ENCODE results near the gene HTR2C.
"Not testable (repeated sequence)": the region's sequence is repeated elsewhere in the genome, so short reads cannot be mapped to it uniquely, and the experiment has no call there.

HTR2C gene

DNA sequence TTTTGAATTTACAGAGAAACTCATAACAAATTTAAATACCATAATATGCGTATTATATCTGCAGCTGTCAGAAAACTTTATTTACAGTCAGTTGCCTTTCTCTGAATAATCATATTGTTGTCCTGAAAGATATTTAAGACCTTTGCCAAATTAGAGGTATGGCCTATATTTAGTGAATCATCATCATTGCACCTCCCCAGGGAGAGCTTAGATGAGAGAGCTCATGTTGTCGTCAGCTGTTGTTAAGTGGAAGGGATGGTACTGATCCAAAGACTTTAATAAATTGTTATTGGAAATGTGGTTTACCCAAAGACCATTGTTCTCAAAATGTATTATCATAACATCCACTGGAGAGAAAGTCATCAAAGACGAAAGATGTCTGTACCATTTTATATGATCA is 128.6 kb downstream of the HTR2C start:
- no peak for DNase-seq (ENCODE audit: low read depth)

DNA sequence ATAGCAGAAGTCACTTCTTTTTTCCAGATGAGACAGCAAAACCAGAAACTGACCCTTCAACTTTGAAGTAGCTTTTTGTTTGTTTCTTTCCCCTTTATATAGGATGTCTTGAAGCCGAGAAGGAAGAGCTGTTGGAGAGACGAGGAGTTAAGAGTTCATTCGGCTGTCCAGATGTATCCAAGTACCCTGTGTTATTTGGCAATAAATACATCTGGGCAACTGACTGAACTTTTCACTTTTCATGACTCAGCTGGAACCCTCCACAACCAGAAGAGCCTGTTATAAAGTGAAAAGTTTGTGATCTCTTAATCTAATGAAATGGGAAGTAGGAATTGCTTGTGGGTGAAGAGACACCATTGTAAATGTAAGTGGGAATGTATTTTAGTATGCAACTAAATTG is 131.2 kb downstream of the HTR2C start:
- peak; percentile 28 for DNase-seq (ENCODE audit: low read depth)

DNA sequence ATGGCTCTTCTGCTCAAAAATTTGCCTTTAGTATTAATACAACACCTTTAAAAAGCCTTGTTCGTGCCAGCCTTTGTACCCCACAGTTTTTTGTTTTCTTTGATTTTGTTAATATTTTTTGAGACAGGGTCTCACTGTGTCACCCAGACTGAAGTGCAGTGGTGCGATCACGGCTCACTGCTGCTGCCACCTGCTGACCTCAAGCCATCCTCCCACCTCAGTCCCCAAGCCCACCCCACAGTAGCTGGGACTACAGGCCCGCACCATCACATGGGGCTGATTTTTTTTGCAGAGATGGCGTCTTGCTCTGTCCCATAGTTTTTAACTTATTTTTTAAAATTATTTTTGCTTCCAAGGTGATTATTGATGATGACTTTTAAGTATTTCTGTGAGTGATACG is 134.0 kb downstream of the HTR2C start:
- DNase-seq (ENCODE audit: low read depth), result no peak

DNA sequence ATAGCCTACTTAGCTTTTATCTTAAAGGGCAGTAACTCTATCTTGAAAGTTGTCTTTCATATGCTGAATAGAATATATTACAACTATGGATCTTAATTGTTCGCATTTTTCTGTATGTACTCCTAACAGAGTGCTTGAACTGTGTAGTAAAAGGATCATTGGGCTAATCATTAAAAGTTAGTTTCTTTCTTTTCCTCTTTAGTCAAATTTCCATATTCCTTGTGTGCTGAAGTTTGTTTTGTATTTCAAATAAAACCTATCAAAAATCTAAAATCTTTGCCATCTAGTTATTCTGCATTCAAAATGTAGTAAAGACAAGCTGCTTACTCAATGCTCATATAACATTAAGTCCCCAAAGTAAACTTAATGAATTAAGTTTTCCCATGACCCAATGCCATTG is 182.7 kb downstream of the HTR2C start:
- DNase-seq (ENCODE audit: low read depth), result no peak

DNA sequence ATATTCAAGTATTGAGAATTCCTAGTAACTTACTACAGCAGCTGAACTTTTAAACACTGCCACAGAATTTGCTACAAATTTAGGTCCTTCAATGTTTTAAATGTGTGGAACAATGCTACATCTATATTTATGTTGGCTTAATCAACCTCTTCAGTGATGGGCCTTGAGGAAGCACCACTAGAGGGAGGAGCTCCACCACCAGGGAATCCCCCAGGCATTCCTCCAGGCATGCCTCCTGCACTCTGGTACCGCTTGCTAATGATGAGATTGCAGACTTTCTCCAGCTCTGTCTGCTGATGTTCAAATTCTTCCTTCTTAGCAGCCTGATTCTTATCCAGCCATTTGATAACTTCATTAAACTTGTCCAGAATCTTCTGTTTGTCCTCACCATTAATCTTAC is 190.8 kb downstream of the HTR2C start:
- DNase-seq (ENCODE audit: low read depth), result no peak

DNA sequence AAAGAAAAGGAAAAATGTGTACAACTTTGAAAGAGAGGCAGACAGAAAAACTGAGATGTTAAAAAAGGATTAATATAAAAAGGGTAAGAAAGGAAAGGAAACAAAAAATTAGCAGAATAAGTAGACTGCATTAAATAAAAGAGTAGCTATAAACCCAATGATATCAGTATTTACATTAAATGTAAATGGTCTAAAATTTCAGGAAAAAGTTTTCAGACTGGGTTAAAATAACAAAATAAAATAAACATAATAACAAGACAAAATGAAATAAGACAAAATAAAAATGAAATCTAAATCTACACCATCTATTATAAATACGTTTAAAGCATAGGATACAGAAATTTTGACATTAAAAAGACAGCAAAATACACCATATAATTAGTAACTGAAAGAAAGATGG is 199.0 kb downstream of the HTR2C start:
- no peak for DNase-seq (ENCODE audit: low read depth)

DNA sequence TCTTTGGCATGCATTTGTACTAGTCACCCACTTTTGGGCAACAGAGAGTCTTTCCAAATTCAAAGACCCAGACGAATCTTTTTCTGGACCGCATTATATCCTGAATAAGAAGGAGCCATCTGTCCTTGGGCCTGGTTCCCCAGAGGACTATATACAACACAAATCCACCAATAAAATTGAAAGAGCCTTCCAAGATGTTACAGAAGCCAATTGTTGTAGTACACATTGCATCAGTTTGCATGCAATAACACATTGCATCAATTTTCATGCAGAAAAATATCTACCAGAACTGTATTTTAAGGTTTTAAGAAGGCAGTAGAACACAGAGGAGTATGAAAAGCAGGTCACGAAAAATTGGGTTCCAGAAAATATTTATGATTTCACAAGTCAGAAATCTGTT is 203.2 kb downstream of the HTR2C start:
- DNase-seq (ENCODE audit: low read depth), result no peak

DNA sequence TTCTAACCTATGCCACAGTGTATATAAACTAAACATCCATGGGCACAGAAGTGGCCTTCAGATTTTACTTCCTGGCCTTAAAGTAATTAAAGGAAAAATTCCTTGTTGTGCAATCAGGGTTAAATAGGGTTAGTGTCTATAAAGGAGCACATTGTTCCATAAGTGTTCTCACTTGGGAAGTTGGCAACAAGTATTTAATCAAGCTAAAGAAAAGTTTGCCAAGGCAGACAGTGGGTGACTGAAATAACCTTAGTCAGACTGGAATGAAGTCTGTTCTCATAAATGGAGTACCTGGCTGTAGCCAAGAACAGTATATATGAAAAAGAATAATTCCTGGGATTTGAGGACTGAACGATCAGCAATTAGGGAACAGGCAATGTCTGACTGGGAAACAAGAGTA is 213.6 kb downstream of the HTR2C start:
- no peak for DNase-seq (ENCODE audit: low read depth)

DNA sequence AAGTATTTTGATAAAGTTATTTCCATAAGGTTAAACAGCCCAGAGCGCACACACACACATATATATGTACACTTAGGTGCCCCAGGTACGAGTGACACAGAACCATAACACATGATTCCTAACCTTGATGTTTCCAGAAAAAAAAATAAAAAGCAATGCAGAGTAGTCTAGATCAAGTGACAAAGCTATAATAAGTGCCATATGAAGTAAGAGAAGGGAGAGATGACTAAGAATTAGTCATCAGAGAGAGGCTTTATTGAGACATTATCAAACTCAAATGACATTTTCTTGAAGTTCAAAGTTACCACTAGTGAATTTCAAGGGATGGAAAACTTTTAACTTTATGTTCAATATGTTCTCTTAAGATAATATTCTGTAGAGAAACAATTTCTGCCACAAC is 215.0 kb downstream of the HTR2C start:
- no peak for DNase-seq (ENCODE audit: low read depth)

DNA sequence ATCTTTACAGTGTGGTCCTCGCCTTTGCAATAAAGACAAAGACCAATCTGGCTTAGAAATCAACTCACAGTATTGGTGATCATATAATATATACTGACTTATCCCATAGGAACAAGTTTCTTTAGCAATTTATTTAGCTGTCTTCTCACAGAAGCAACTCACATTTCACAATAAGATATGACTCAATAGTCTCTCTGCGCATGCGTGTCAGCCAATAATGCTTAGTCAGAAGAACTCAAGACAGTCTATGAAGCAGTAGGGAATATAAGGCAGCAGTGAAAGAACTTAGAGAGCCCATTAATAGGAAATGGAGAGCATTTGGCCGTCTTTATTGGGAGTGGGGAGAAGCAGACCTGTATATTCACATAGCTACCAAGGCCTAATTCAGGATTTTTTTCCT is 216.8 kb downstream of the HTR2C start:
- DNase-seq (ENCODE audit: low read depth), result peak; percentile 80

DNA sequence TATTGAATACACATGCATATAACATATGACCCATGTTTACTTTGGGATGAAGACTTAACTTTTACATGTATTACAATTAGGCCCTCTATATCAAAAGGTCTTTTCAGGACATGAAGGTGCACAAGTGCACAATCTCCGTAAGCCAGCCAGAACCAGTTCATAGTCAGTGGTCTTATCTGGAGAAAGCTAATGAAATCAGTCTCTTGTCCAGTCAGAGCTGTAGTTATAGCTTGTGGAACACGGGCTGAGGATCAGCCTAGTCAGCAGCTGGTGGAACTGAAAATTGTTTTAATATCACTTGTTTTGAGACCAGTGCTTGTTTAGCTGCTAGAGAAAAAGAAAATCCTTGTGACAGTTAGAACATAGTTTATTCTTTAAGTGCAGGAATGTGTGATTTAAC is 235.6 kb downstream of the HTR2C start:
- DNase-seq (ENCODE audit: low read depth), result no peak

DNA sequence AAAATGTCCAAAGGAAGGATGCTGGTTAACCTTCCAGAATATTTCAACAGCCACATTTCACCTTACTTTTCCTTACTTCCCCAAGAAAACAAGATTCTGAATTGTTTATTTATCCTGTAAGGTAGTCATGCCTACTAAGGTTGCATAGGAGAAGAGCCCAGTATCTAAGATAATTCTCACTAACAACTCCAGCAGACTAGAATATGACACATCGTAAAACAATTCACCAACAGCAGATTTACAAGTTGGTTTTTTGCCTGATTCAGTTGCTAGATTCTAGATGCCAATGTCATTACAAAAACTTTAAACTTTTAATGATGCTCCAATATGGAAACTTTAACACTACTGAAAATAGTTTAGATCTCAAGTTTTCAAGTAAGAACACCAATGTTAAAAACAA is 257.2 kb downstream of the HTR2C start:
- peak; percentile 1 for DNase-seq (ENCODE audit: low read depth)

DNA sequence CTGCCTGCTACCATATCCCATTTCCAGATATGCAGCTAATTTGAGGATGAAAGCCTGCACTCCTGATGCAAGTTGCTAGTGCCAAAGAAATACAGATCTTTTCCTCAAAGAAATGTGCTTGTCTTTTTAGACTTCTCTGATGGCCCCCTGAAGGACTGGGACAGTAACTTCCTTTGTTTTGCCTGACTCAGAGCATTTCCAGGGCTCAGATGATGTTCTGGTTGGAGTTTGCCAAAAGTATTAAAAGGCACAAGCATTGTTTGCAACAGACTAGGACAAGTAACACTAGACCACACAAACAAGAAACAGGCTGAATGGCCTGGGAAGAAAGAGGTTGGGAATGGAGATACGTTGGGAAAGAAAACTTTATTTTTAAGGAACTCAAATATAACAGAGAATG is 258.3 kb downstream of the HTR2C start:
- DNase-seq (ENCODE audit: low read depth), result no peak

DNA sequence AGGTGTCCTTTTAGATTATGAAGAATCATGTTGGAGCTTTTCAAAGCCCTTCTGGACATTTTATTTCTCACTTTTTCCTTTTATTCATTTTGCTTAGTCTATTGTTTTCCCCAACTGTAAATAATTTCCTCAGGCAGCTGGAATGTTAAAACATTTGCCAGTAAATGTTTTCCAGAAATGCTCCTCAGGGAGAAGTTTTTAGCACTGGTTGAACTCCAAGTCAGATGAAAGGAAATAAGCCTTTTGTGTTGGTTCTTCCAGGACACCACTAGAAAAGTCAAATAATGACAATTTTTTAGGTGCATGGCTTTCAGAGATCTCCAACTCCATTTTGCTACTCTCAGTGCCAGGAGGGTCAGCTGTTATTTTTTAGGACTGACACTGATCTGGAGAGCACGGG is 305.6 kb downstream of the HTR2C start:
- no peak for DNase-seq (ENCODE audit: low read depth)

DNA sequence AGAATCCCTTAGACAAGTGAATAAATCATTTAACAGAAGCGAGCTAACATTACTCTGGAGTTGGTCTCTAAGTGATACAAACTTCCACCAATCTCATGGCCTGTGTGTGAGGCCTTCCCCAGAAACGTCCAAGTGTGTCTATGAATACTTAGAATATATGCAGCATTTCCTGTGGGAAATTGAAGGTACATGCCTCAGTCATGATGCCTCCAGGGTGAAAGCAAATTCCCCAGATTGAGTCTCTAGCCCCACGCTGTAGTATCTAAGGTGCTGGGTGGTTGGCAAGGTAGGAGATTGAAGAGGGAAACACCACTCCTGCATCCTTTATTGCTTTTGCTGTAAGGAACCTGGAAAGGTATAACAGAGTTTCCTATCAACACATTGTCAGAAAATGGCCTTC is 319.7 kb downstream of the HTR2C start:
- DNase-seq (ENCODE audit: low read depth), result no peak

DNA sequence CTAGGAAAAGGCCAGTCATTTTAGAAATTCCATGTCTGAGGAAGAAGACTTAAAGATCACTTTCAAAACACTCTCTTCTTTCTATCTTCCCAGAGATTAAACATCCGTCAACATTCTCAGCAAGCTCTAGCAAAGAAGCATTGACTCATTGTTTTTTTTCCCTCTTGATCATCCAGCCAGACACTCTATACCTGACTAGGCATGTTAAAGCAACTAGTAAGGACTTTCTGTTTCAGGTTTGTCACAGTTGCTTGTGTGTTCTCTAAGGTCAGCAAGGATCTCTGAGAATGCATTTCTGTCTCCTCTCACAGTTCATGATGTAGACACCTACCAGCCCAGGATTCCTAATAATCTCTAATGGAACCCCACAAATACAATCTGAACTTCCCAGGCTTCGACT is 321.4 kb downstream of the HTR2C start:
- no peak for DNase-seq (ENCODE audit: low read depth)

DNA sequence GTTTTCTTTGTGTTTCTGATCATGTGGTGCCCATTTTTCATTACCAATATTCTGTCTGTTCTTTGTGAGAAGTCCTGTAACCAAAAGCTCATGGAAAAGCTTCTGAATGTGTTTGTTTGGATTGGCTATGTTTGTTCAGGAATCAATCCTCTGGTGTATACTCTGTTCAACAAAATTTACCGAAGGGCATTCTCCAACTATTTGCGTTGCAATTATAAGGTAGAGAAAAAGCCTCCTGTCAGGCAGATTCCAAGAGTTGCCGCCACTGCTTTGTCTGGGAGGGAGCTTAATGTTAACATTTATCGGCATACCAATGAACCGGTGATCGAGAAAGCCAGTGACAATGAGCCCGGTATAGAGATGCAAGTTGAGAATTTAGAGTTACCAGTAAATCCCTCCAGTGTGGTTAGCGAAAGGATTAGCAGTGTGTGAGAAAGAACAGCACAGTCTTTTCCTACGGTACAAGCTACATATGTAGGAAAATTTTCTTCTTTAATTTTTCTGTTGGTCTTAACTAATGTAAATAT is 323.2 kb downstream of the HTR2C start:
- DNase-seq (ENCODE audit: low read depth), result no peak

DNA sequence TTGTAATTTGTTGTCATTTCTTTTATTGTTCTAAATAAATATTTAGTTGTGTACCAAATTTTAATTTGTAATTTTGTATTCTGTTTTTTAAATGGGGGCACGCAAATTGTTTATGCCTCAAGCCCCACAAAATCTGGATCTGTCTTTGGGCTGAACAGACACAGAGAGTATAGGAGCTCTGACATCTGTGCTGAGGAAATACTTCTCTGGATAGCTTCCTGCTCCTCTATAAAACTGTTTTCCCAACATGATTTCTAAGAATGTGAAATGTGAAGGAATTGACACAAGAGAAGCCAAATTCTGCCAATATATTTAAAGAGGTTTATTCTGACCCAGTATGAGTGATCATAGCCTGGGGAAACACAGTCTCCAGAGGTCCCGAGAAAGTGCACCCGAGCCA is 340.5 kb downstream of the HTR2C start:
- no peak for DNase-seq (ENCODE audit: low read depth)

DNA sequence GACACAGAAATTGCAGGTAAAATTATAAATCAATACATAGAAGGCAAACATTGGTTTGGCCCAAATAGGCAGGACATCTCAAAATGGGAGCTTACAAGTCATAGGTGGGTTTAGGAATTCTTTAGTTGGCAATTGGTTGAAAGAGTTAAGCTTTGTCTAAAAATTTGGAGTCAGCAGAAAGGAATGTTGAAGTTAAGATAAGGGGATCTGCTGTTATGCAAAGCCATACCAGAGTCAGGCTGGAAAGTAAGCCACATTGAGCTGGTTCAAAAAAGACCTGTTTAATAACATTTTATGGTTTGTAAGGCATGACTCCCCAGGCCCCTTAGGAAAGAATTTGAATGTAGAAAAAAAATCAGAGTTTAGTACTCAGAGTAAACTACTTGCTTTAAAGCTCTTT is 341.0 kb downstream of the HTR2C start:
- no peak for DNase-seq (ENCODE audit: low read depth)

DNA sequence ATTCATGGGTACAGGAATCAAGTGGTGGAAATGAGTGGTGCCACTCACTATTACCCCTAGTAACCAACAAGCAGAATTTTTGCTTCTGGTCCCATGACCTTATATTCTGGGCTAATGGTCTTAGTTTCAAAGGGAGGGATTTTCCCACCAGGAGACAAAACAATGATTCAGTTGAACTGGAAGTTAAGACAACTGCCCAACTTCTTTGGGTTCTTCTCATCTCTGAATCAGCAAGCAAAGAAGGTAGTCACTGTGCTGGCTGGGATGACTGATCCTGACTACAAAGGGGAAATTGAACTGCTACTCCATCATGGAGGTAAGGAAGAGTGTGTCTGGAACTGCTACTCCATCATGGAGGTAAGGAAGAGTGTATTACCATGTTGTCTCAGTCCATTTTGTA is 346.3 kb downstream of the HTR2C start:
- no peak for DNase-seq (ENCODE audit: low read depth)

DNA sequence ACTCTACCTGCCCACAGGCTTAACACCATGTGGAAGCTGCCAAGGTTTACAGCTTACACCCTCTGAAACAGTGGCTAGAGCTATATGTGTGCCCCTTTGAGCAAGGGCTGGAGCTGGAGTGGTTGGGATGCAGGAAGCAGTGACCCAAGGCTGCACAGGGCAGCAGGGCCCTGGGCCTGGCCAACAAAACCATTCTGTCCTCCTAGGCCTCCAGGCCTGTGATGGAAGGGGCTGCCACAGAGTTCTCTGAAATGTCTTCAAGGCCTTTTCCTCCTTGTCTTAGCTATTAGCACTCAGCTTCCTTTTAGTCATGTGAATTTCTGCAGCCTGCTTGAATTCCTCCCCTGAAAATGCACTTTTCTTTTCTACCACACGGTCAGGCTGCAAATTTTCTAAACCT is 348.7 kb downstream of the HTR2C start:
- DNase-seq (ENCODE audit: low read depth), result no peak

DNA sequence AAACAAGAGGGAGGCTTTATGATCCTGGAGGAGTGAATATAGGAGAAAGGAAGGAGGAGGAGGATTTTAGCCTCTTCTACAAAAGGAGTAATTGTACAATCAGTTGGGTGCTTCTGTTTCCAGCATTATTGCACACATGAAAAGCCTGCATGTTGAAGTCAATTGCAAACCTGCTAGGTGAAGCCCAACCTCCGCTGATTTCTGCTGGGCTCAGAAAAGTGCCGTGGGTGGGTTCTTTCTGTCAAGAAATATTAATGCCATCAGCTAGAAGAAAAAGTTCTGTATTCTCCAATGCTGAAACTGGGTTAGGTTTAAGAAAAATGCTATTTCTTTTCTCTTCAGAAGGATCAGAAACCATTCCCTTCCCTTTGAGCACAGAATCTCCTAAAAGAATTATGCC is 349.4 kb downstream of the HTR2C start:
- not testable (repeated sequence) for DNase-seq (ENCODE audit: low read depth)

DNA sequence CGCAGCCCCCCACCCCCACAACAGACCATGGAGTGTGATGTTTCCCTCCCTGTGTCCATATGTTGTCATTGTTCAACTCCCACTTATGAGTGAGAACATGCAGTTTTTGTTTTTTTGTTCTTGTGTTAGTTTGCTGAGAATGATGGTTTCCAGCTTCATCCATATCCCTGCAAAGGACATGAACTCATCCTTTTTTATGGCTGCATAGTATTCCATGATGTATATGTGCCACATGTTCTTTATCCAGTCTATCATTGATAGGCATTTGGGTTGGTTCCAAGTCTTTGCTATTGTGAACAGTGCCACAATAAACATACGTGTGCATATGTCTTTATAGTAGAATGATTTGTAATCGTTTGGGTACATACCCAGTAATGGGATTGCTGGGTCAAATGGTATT is 353.2 kb downstream of the HTR2C start:
- not testable (repeated sequence) for DNase-seq (ENCODE audit: low read depth)

DNA sequence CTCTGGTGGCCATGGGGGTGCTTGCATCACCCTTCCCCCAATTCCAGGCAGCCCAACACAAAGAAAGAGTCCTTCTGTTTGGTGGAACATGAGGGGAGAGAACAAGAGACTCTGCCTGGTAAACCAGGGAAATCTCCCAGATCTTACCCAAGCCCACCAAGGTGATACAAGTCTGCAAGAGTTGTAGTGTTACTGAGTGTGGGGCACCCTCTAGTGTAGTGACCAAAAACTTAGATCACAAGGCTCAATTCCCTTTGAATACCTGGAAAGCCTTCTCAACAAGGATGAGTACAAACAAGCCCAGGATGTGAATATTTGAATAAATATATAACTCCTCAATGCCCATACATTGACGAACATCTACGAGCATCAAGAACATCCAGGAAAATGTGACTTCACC is 368.8 kb downstream of the HTR2C start:
- no peak for DNase-seq (ENCODE audit: low read depth)

All from fibroblast of the conjunctiva (primary cell).